AG04449 (cell line): ENCODE measurements around the gene SOAT2.

ENCODE experiments used
- CTCF ChIA-PET: fragments of 350-600 bp; formaldehyde crosslinking; extraction: SDS; loops from one replicate; lab custom pipeline; 2021; ENCODE audit warnings: antibody characterized with exemption; lab: Yijun Ruan, JAX
- POLR2A ChIA-PET: fragments of 400-600, 350-600 bp; formaldehyde crosslinking; extraction: SDS; loops from one replicate; lab custom pipeline; 2020; ENCODE audit warnings: antibody characterized with exemption, inconsistent platforms; lab: Yijun Ruan, JAX
- DNase-seq: peaks from one replicate; pipeline ENCODE4 v3.0.0-alpha.2; 2010; ENCODE audit warnings: low read depth, low spot score
- H3K4me3 ChIP-seq: 2 replicates; pipeline ENCODE4 v1.5.1; 2011; ENCODE audit warnings: low read depth, mild to moderate bottlenecking, control low read depth, low read length
- CTCF ChIP-seq: IDR thresholded peaks from one replicate; pipeline ENCODE4 v1.5.1; 2011; ENCODE audit warnings: mild to moderate bottlenecking, moderate library complexity, low read length, control low read depth, inconsistent platforms; ENCODE audit not compliant: insufficient read depth; ENCODE audit errors: missing control alignments

Gene SOAT2

DNA sequence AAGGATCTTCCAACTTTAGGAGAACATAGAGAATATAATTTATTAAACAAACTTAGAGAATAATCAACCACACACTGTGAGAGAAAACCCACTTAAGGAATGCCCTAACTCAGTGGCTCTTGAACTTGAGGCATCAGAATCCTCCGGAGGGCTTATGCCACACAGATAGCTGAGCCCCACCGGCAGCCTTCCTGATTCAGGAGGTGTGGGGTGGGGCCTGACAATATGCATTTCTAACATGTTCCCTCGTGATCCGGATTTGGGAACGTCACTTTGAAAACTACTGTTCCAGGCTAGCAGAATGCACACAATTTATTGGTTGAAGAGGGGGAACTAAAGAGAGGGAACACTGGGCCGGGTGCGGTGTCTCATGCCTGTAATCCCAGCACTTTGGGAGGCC lies 2.0 kb upstream of the SOAT2 start:
- DNase-seq = no peak
- POLR2A ChIA-PET = interaction anchor here (0.6 to 2.2 kb wide), 3 partner anchors 36 to 54 kb away, joined by 3 to 11 read pairs (median 4); no protein-coding TSS in a partner anchor
- CTCF ChIA-PET = interaction anchor here (0.9 to 20.8 kb wide), 7 partner anchors 9 to 96 kb away, joined by 3 to 655 read pairs (median 10); partner anchors contain the start of gene SPRYD3
- no peak overlapping the region for H3K4me3 ChIP-seq
- no peak for TF ChIP-seq CTCF

GRCh38 chr12:53101931-53102781 lies 1.1 kb upstream of the SOAT2 start:
- DNase-seq = no peak
- ChIA-PET CTCF (interaction anchor here (0.7 to 20.8 kb wide), 13 partner anchors 13 to 289 kb away, joined by 3 to 655 read pairs (median 3); partner anchors contain the start of genes CSAD and SPRYD3), POLR2A (interaction anchor here (1.7 to 2.2 kb wide), 3 partner anchors 23 to 55 kb away, joined by 4 to 11 read pairs (median 8); partner anchors contain the start of gene SPRYD3)
- H3K4me3 ChIP-seq = no peak overlapping the region
- TF ChIP-seq CTCF = no peak

- no peak overlapping the region for H3K4me3 ChIP-seq
- DNase-seq = no peak
- ChIA-PET CTCF (interaction anchor here (1.0 to 20.8 kb wide), 5 partner anchors 10 to 183 kb away, joined by 3 to 655 read pairs (median 13); partner anchors contain the start of gene SPRYD3), POLR2A (interaction anchor here (0.6 to 1.3 kb wide), 4 partner anchors 23 to 101 kb away, joined by 3 to 5 read pairs (median 3); no protein-coding TSS in a partner anchor)
- no peak for TF ChIP-seq CTCF
Measured at GRCh38 chr12:53103860-53104305, 597 bp downstream of the SOAT2 start.

- no peak overlapping the region for H3K4me3 ChIP-seq
- no peak for TF ChIP-seq CTCF
- ChIA-PET CTCF (interaction anchor here (20.8 kb wide), 1 partner anchor 30 kb away, joined by 655 read pairs; the partner anchor contains the start of gene SPRYD3), POLR2A (no interaction called here)
- DNase-seq = no peak
Measured at GRCh38 chr12:53105256-53105655, 2.0 kb downstream of the SOAT2 start.

GRCh38 chr12:53105712-53106439 lies 2.6 kb downstream of the SOAT2 start:
- no peak for TF ChIP-seq CTCF
- H3K4me3 ChIP-seq = no peak overlapping the region
- DNase-seq = no peak
- ChIA-PET CTCF (interaction anchor here (20.8 kb wide), 1 partner anchor 31 kb away, joined by 655 read pairs; the partner anchor contains the start of gene SPRYD3), POLR2A (no interaction called here)
